Measurements from ENCODE around the gene MS4A7. TPM values are rescaled to one million over a fixed set of nuclear protein-coding genes. Genes with fewer than 3 reads are reported as not detected.
A peak's percentile ranks its signal among the peaks of the same experiment; 100 is the strongest.
"Not testable (repeated sequence)": the region's sequence is repeated elsewhere in the genome, so short reads cannot be mapped to it uniquely, and the experiment has no call there.

Gene MS4A7
- total and polyA plus RNA-seq, 7 donors = 6.9 to 51.0 (median 26.9) TPM

- intact Hi-C loops (cut with DNase I) = no loop called here
- Histone ChIP-seq H3K27ac (no peak overlapping the region), H3K36me3 (no peaks in the 10 kb centered on the region), H3K4me3 (no peak overlapping the region), H3K4me1 (no peaks in the 10 kb centered on the region), H3K27me3 (peaks cover 0 to 4% (median 0%) of the 10 kb centered on the region in 3 donors), H3K9me3 (peaks cover 0 to 9% (median 0%) of the 10 kb centered on the region in 4 donors)
- DNase-seq = no peak
- no peak for TF ChIP-seq POLR2AphosphoS5 (IDR thresholded peaks at IDR 0.05)
- TF ChIP-seq EP300 (IDR thresholded peaks at IDR 0.05) = no peak
- no peak for TF ChIP-seq POLR2A (IDR thresholded peaks at IDR 0.05)
- TF ChIP-seq CTCF (IDR thresholded peaks at IDR 0.05) = no peak
- WGBS, 2 donors = 10 to 33% methylated on average over 1 of the region's 1 CpG
Measured at GRCh38 chr11:60362241-60362640, 16.1 kb upstream of the MS4A7 start.

GRCh38 chr11:60363542-60364470, 14.5 kb upstream of the MS4A7 start:
- intact Hi-C loops (cut with DNase I) = no loop called here
- Histone ChIP-seq H3K27me3 (peaks cover 0 to 4% (median 0%) of the 10 kb centered on the region in 3 donors), H3K4me1 (no peaks in the 10 kb centered on the region), H3K4me3 (no peak overlapping the region), H3K36me3 (no peaks in the 10 kb centered on the region), H3K27ac (peak overlapping the region in 2 of 4 donors; percentile 32 to 50), H3K9me3 (peaks cover 0 to 9% (median 0%) of the 10 kb centered on the region in 4 donors)
- 36 to 43% methylated on average over 7 of the region's 7 CpGs for WGBS, 2 donors
- TF ChIP-seq POLR2A (IDR thresholded peaks at IDR 0.05) (no peak), EP300 (IDR thresholded peaks at IDR 0.05) (no peak), POLR2AphosphoS5 (IDR thresholded peaks at IDR 0.05) (peak in 1 of 4 donors; percentile 10), CTCF (IDR thresholded peaks at IDR 0.05) (peak; percentile 3 to 59 (median 38))
- DNase-seq = no peak

GRCh38 chr11:60366262-60366904, 11.9 kb upstream of the MS4A7 start:
- DNase-seq; H3K36me3 ChIP-seq; H3K4me3 ChIP-seq; intact Hi-C loops (cut with DNase I); H3K4me1 ChIP-seq; H3K27ac ChIP-seq; H3K27me3 ChIP-seq; H3K9me3 ChIP-seq: not testable (repeated sequence)
- WGBS, 2 donors = 92 to 97% methylated on average over 15 of the region's 15 CpGs

GRCh38 chr11:60367009-60367408, 11.3 kb upstream of the MS4A7 start:
- H3K4me3 ChIP-seq = no peak overlapping the region
- no peaks in the 10 kb centered on the region for H3K9me3 ChIP-seq
- intact Hi-C loops (cut with DNase I) = no loop called here
- DNase-seq = no peak
- no peaks in the 10 kb centered on the region for H3K4me1 ChIP-seq
- WGBS, 2 donors = 30 to 52% methylated on average over 2 of the region's 2 CpGs
- peaks cover 0 to 4% (median 0%) of the 10 kb centered on the region in 3 donors for H3K27me3 ChIP-seq
- no peaks in the 10 kb centered on the region for H3K36me3 ChIP-seq
- H3K27ac ChIP-seq = no peak overlapping the region
- TF ChIP-seq EP300 (IDR thresholded peaks at IDR 0.05) (no peak), CTCF (IDR thresholded peaks at IDR 0.05) (no peak), POLR2AphosphoS5 (IDR thresholded peaks at IDR 0.05) (no peak), POLR2A (IDR thresholded peaks at IDR 0.05) (no peak)

DNA sequence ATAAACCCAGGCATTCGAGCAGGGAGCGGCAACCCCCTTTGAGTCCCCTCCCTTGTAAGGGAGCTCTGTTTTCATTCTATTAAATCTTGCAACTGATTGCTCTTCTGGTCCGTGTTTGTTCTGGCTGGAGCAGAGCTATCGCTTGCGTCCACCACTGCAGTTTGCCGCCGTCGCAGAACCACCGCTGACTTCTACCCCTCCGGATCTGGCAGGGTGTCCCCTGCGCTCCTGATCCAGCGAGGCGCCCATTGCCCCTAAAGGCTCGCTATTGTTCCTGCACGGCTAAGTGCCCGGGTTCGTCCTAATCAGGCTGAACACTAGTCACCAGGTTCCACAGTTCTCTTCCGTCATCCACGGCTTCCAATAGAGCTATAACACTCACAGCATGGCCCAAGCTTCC, 10.4 kb upstream of the MS4A7 start:
- no peak overlapping the region for H3K4me3 ChIP-seq
- no peak overlapping the region for H3K27ac ChIP-seq
- WGBS, 2 donors = 87 to 92% methylated on average over 19 of the region's 19 CpGs
- H3K4me1 ChIP-seq = no peaks in the 10 kb centered on the region
- no peaks in the 10 kb centered on the region for H3K36me3 ChIP-seq
- no peak for TF ChIP-seq CTCF (IDR thresholded peaks at IDR 0.05)
- no peak for TF ChIP-seq EP300 (IDR thresholded peaks at IDR 0.05)
- no peak for TF ChIP-seq POLR2AphosphoS5 (IDR thresholded peaks at IDR 0.05)
- TF ChIP-seq POLR2A (IDR thresholded peaks at IDR 0.05) = no peak
- H3K9me3 ChIP-seq = no peaks in the 10 kb centered on the region
- intact Hi-C loops (cut with DNase I) = no loop called here
- DNase-seq = no peak
- peaks cover 0 to 4% (median 0%) of the 10 kb centered on the region in 3 donors for H3K27me3 ChIP-seq

Data from sigmoid colon (tissue), 7 donors.